ENCODE data around the gene ACSL3. TPM values are rescaled to one million over a fixed set of nuclear protein-coding genes. Genes with fewer than 3 reads are reported as not detected.

The ACSL3 gene
- total RNA-seq, 1 experiment from 2014 or later = 181 TPM

DNA sequence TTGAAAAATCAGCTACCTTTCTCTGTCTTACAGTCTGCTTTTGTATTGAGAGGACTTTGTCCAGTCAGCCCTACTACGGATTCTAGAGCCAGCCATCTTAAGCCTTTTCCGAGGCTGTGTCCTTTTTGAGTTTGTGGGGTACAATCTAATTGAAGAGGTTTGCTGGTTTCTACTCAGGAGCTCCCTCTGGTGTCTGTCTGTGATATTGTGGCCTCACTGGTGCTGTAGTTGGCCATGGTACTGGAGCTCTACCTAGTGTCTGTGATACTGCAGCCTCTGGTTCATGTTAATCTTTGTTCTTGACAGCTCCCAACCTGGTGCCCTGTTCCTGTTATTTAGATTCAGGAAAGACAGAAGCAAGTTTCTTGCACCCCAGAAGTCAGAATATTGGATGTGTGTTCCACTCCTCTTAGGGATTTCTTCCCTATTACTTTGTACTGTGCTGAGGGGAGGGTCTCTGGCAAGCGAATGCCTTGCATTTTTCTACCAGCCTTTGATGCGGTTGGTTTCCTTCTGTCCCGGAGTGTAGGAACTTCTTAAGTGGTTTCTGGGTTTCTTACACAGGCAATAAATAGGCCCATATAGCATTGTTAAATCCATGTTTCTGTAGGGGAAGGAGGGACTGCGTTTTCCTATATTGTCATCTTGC is 78.5 kb downstream of the ACSL3 start:
- H3K27ac Mint-ChIP-seq (ENCODE audit: unreplicated experiment) = no peak overlapping the region
- H3K4me3 Mint-ChIP-seq (ENCODE audit: unreplicated experiment) = no peak overlapping the region
- H3K27me3 Mint-ChIP-seq (ENCODE audit: insufficient read depth, unreplicated experiment) = no peaks in the 10 kb centered on the region
- Histone ChIP-seq H3K4me1 (peaks cover 23% of the 10 kb centered on the region), H3K9me3 (no peaks in the 10 kb centered on the region), H3K36me3 (ENCODE audit: control insufficient read depth, insufficient read depth, low read length) (peaks cover 3% of the 10 kb centered on the region; the same call in 1 of the 2 replicates), H3K27me3 (replicated peaks; ENCODE audit: control insufficient read depth, insufficient read depth, low read length) (no peaks in the 10 kb centered on the region), H3K4me3 (ENCODE audit: low read depth, low read length) (no peak overlapping the region)
- DNase-seq = peak; percentile 86 to 91
- peaks cover 58% of the 10 kb centered on the region for H3K36me3 Mint-ChIP-seq (ENCODE audit: insufficient read depth, unreplicated experiment)
- H3K4me1 Mint-ChIP-seq (ENCODE audit: low read depth, unreplicated experiment) = peaks cover 23% of the 10 kb centered on the region
- ChIA-PET CTCF (interaction anchor here (0.5 to 3.7 kb wide), 31 partner anchors 8 to 399 kb away, joined by 3 to 30 read pairs (median 4); no protein-coding TSS in a partner anchor), POLR2A (no interaction called here)
- no TSS peak for BruUV-seq (replicated peaks)
- intact Hi-C loops (cut with micrococcal nuclease; ENCODE audit: unreplicated experiment) = loop anchor here (1.0 kb wide), 4 partner anchors 24 to 249 kb away; no protein-coding TSS in a partner anchor
- TF ChIP-seq, protein P1, sequence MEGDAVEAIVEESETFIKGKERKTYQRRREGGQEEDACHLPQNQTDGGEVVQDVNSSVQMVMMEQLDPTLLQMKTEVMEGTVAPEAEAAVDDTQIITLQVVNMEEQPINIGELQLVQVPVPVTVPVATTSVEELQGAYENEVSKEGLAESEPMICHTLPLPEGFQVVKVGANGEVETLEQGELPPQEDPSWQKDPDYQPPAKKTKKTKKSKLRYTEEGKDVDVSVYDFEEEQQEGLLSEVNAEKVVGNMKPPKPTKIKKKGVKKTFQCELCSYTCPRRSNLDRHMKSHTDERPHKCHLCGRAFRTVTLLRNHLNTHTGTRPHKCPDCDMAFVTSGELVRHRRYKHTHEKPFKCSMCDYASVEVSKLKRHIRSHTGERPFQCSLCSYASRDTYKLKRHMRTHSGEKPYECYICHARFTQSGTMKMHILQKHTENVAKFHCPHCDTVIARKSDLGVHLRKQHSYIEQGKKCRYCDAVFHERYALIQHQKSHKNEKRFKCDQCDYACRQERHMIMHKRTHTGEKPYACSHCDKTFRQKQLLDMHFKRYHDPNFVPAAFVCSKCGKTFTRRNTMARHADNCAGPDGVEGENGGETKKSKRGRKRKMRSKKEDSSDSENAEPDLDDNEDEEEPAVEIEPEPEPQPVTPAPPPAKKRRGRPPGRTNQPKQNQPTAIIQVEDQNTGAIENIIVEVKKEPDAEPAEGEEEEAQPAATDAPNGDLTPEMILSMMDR (IDR thresholded peaks at IDR 0.05; ENCODE audit: insufficient read depth in 1 of 2, low read depth in 1 of 2, low read length in 1 of 2, severe bottlenecking in 1 of 2, unreplicated experiment in 1 of 2) = peak; percentile 97 to 98
- H3K9me3 Mint-ChIP-seq (ENCODE audit: unreplicated experiment) = peaks cover 8% of the 10 kb centered on the region

DNA sequence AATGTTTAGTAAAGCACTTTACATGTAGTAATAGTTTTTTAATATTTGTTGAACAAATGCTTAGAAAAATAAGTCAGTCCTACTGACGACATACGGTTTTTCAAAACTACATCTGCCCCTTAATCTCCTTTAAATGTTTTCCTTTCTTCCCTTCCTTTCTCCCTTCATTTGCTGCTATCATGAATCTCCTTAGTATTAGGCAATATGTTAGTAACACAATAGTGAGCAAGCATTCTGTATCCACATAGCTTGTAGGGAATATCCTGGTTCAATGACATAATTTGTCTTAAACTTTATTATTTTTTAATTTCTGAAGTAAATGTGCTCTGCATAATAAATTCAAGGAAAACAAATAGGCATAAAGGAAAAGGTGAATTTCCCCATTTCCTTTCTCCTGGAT is 79.1 kb downstream of the ACSL3 start:
- TF ChIP-seq, protein P1 (IDR thresholded peaks at IDR 0.05; ENCODE audit: insufficient read depth in 1 of 2, low read depth in 1 of 2, low read length in 1 of 2, severe bottlenecking in 1 of 2, unreplicated experiment in 1 of 2) = no peak
- Mint-ChIP-seq H3K4me3 (ENCODE audit: unreplicated experiment) (no peak overlapping the region), H3K9me3 (ENCODE audit: unreplicated experiment) (peaks cover 8% of the 10 kb centered on the region), H3K27me3 (ENCODE audit: insufficient read depth, unreplicated experiment) (no peaks in the 10 kb centered on the region), H3K4me1 (ENCODE audit: low read depth, unreplicated experiment) (peaks cover 28% of the 10 kb centered on the region), H3K36me3 (ENCODE audit: insufficient read depth, unreplicated experiment) (peaks cover 56% of the 10 kb centered on the region), H3K27ac (ENCODE audit: unreplicated experiment) (no peak overlapping the region)
- no peak for DNase-seq
- CTCF ChIA-PET = interaction anchor here (0.5 to 3.7 kb wide), 7 partner anchors 12 to 243 kb away, joined by 3 to 30 read pairs (median 10); no protein-coding TSS in a partner anchor
- Histone ChIP-seq H3K4me3 (ENCODE audit: low read depth, low read length) (no peak overlapping the region), H3K36me3 (ENCODE audit: control insufficient read depth, insufficient read depth, low read length) (peaks cover 2% of the 10 kb centered on the region; the same call in 1 of the 2 replicates), H3K9me3 (no peaks in the 10 kb centered on the region), H3K4me1 (peaks cover 27% of the 10 kb centered on the region), H3K27me3 (replicated peaks; ENCODE audit: control insufficient read depth, insufficient read depth, low read length) (no peaks in the 10 kb centered on the region)
- POLR2A ChIA-PET = no interaction called here
- intact Hi-C loops (cut with micrococcal nuclease; ENCODE audit: unreplicated experiment) = loop anchor here (1.0 kb wide), 4 partner anchors 25 to 250 kb away; no protein-coding TSS in a partner anchor
- no TSS peak for BruUV-seq (replicated peaks)

DNA sequence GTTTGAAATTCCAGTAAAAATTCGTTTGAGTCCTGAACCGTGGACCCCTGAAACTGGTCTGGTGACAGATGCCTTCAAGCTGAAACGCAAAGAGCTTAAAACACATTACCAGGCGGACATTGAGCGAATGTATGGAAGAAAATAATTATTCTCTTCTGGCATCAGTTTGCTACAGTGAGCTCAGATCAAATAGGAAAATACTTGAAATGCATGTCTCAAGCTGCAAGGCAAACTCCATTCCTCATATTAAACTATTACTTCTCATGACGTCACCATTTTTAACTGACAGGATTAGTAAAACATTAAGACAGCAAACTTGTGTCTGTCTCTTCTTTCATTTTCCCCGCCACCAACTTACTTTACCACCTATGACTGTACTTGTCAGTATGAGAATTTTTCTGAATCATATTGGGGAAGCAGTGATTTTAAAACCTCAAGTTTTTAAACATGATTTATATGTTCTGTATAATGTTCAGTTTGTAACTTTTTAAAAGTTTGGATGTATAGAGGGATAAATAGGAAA is 80.7 kb downstream of the ACSL3 start:
- peaks cover 8% of the 10 kb centered on the region for H3K9me3 Mint-ChIP-seq (ENCODE audit: unreplicated experiment)
- no peaks in the 10 kb centered on the region for H3K27me3 Mint-ChIP-seq (ENCODE audit: insufficient read depth, unreplicated experiment)
- CTCF ChIA-PET = interaction anchor here (3.7 kb wide), 1 partner anchor 17 kb away, joined by 24 read pairs; no protein-coding TSS in a partner anchor
- Histone ChIP-seq H3K36me3 (ENCODE audit: control insufficient read depth, insufficient read depth, low read length) (no peaks in the 10 kb centered on the region), H3K9me3 (no peaks in the 10 kb centered on the region), H3K27me3 (replicated peaks; ENCODE audit: control insufficient read depth, insufficient read depth, low read length) (no peaks in the 10 kb centered on the region), H3K4me1 (peaks cover 28% of the 10 kb centered on the region), H3K4me3 (ENCODE audit: low read depth, low read length) (no peak overlapping the region)
- H3K27ac Mint-ChIP-seq (ENCODE audit: unreplicated experiment) = no peak overlapping the region
- H3K4me1 Mint-ChIP-seq (ENCODE audit: low read depth, unreplicated experiment) = peaks cover 28% of the 10 kb centered on the region
- no peak overlapping the region for H3K4me3 Mint-ChIP-seq (ENCODE audit: unreplicated experiment)
- peaks cover 51% of the 10 kb centered on the region for H3K36me3 Mint-ChIP-seq (ENCODE audit: insufficient read depth, unreplicated experiment)
- intact Hi-C loops (cut with micrococcal nuclease; ENCODE audit: unreplicated experiment) = no loop called here
- TF ChIP-seq, protein P1 (IDR thresholded peaks at IDR 0.05; ENCODE audit: insufficient read depth in 1 of 2, low read depth in 1 of 2, low read length in 1 of 2, severe bottlenecking in 1 of 2, unreplicated experiment in 1 of 2) = no peak
- DNase-seq = no peak
- TSS peak; percentile 50 for BruUV-seq (replicated peaks)
- POLR2A ChIA-PET = no interaction called here

Data from Caco-2 (cell line).